PC-3 (cell line): ENCODE data around the gene GSN. TPM values are rescaled to one million over a fixed set of nuclear protein-coding genes. Genes with fewer than 3 reads are reported as not detected.

Experiments used
- ATAC-seq: fragments of 200-7000 bp; cut with Tn5 transposase; 2 replicates; pipeline ENCODE4 v1.9.1; 2020; ENCODE audit warnings: mild to moderate bottlenecking, moderate library complexity
- BruUV-seq: library from RNA; stranded (reverse); fragments of 400-500 nt; replicated peaks from 2 replicates; lab custom pipeline; 2021; lab: Mats Ljungman, UMichigan
- CTCF ChIA-PET: fragments of 300-600 bp; sonication (Branson Sonifier 250); formaldehyde crosslinking; loops from one replicate; lab custom pipeline; 2022; ENCODE audit warnings: antibody characterized with exemption; lab: Charles Lee
- POLR2A ChIA-PET: fragments of 300-600 bp; sonication (Branson Sonifier 250); formaldehyde crosslinking; loops from one replicate; lab custom pipeline; 2022; ENCODE audit warnings: antibody characterized with exemption; ENCODE audit not compliant: unreplicated experiment; lab: Charles Lee
- DNase-seq: peaks from one replicate; pipeline ENCODE4 v3.0.0-alpha.2; 2015
- H2AFZ ChIP-seq: fragments of 300-600 bp; sonication (generic); 2 replicates; pipeline ENCODE4 v1.6.0; 2016; ENCODE audit warnings: antibody characterized with exemption, low read length
- H3F3A ChIP-seq: fragments of 300-600 bp; sonication (generic); one replicate; pipeline ENCODE4 v1.6.0; 2017; ENCODE audit warnings: antibody characterized with exemption, low read length, control low read depth, mild to moderate bottlenecking; ENCODE audit not compliant: unreplicated experiment
- H3K27ac ChIP-seq: fragments of 300-600 bp; sonication (generic); 2 replicates; pipeline ENCODE4 v1.5.1; 2016; ENCODE audit warnings: mild to moderate bottlenecking, low read length
- H3K27me3 ChIP-seq: fragments of 300-600 bp; sonication (generic); 2 replicates; pipeline ENCODE4 v1.6.1; 2016; ENCODE audit warnings: low read length, mixed read lengths
- H3K36me3 ChIP-seq: fragments of 300-600 bp; sonication (generic); 2 replicates; pipeline ENCODE4 v1.6.1; 2016; ENCODE audit warnings: low read depth, mixed run types, low read length, mixed read lengths
- H3K4me1 ChIP-seq: fragments of 300-600 bp; sonication (generic); 2 replicates; pipeline ENCODE4 v1.5.1; 2016; ENCODE audit warnings: low read length; ENCODE audit not compliant: insufficient read depth
- H3K4me2 ChIP-seq: fragments of 300-600 bp; sonication (generic); 2 replicates; pipeline ENCODE4 v1.6.0; 2016; ENCODE audit warnings: low read length
- H3K4me3 ChIP-seq: fragments of 300-600 bp; sonication (generic); 2 replicates; pipeline ENCODE4 v1.5.1; 2016; ENCODE audit warnings: mild to moderate bottlenecking, low read length, mixed read lengths
- H3K79me2 ChIP-seq: fragments of 300-600 bp; sonication (generic); 2 replicates; pipeline ENCODE4 v1.6.1; 2017; ENCODE audit warnings: low read length, mixed read lengths
- H3K9ac ChIP-seq: fragments of 300-600 bp; sonication (generic); 2 replicates; pipeline ENCODE4 v1.6.0; 2016; ENCODE audit warnings: mild to moderate bottlenecking, low read length
- H3K9me2 ChIP-seq: fragments of 300-600 bp; sonication (generic); replicated peaks from 2 replicates; pipeline ENCODE4 v1.6.1; 2016; ENCODE audit warnings: mixed run types, low read length, mixed read lengths
- H3K9me3 ChIP-seq: fragments of 300-600 bp; sonication (generic); 2 replicates; pipeline ENCODE4 v1.6.1; 2016; ENCODE audit warnings: low read length, mixed read lengths
- H4K20me1 ChIP-seq: fragments of 300-600 bp; sonication (generic); 2 replicates; pipeline ENCODE4 v1.6.1; 2016; ENCODE audit warnings: low read length, mixed read lengths
- EZH2 ChIP-seq: fragments of 300-600 bp; sonication (generic); IDR thresholded peaks from one replicate; pipeline ENCODE4 v1.6.1; 2017; ENCODE audit warnings: antibody characterized with exemption, mild to moderate bottlenecking, low read length; ENCODE audit not compliant: unreplicated experiment
- EZH2phosphoT487 ChIP-seq: fragments of 300-600 bp; sonication (generic); IDR thresholded peaks from 2 replicates; pipeline ENCODE4 v1.6.1; 2018; ENCODE audit warnings: mild to moderate bottlenecking, antibody characterized with exemption, low read length, borderline replicate concordance
- intact Hi-C: fragments of 100-400 bp; cut with micrococcal nuclease; formaldehyde crosslinking; loops from 2 replicates; pipeline ENCODE4 v1.9.0; 2023
- total RNA-seq: library from RNA; depleted of rRNA; stranded (reverse); fragments of >200 nt; gene quantifications from 2 replicates; pipeline ENCODE4 v1.2.3, GENCODE V29; 2014
- TF ChIP-seq, protein P1 (sequence below): fragments of 300-600 bp; sonication (generic); conservative IDR thresholded peaks from 2 replicates; pipeline ENCODE4 v1.5.1; 2017; ENCODE audit warnings: antibody characterized with exemption, low read depth, mild to moderate bottlenecking, low read length

The GSN gene
- total RNA-seq, 1 experiment from 2014 or later = 36.5 TPM

DNA sequence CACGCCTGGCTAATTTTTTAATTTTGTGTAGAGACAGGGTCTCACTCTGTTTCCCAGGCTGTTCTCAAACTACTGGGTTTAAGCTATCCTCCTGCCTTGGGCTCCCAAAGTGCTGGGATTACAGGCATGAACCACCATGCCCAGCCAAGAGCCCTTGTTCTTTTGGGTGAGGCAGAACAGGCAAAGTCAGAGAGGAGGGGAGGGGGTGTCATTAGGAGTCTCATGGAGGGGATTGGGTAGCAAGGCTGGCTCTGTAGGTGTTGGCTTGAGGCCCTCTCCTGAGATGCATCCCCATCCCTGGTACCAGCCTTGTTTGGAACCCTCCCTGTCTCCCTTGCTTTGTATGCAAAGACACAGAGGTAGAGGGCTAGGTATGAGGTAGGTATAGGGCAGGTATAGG lies 24.1 kb downstream of the GSN start:
- no peak overlapping the region for H3K4me2 ChIP-seq
- no peak for DNase-seq
- TF ChIP-seq EZH2phosphoT487 = no peak
- TF ChIP-seq, protein P1, sequence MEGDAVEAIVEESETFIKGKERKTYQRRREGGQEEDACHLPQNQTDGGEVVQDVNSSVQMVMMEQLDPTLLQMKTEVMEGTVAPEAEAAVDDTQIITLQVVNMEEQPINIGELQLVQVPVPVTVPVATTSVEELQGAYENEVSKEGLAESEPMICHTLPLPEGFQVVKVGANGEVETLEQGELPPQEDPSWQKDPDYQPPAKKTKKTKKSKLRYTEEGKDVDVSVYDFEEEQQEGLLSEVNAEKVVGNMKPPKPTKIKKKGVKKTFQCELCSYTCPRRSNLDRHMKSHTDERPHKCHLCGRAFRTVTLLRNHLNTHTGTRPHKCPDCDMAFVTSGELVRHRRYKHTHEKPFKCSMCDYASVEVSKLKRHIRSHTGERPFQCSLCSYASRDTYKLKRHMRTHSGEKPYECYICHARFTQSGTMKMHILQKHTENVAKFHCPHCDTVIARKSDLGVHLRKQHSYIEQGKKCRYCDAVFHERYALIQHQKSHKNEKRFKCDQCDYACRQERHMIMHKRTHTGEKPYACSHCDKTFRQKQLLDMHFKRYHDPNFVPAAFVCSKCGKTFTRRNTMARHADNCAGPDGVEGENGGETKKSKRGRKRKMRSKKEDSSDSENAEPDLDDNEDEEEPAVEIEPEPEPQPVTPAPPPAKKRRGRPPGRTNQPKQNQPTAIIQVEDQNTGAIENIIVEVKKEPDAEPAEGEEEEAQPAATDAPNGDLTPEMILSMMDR = no peak
- TF ChIP-seq EZH2 = no peak
- POLR2A ChIA-PET = no interaction called here
- peaks cover 18% of the 10 kb centered on the region for H3K4me1 ChIP-seq
- no peaks in the 10 kb centered on the region for H3F3A ChIP-seq
- H3K9me2 ChIP-seq = no peaks in the 10 kb centered on the region
- H3K79me2 ChIP-seq = no peaks in the 10 kb centered on the region
- H3K4me3 ChIP-seq = no peak overlapping the region
- intact Hi-C loops = no loop called here
- no TSS peak for BruUV-seq
- H3K27me3 ChIP-seq = no peaks in the 10 kb centered on the region
- no peak overlapping the region for H3K27ac ChIP-seq
- no peaks in the 10 kb centered on the region for H3K9me3 ChIP-seq
- no peaks in the 10 kb centered on the region for H3K36me3 ChIP-seq
- no peaks in the 10 kb centered on the region for H4K20me1 ChIP-seq
- H3K9ac ChIP-seq = no peak overlapping the region
- no peak overlapping the region for H2AFZ ChIP-seq
- CTCF ChIA-PET = no interaction called here
- no peak for ATAC-seq

DNA sequence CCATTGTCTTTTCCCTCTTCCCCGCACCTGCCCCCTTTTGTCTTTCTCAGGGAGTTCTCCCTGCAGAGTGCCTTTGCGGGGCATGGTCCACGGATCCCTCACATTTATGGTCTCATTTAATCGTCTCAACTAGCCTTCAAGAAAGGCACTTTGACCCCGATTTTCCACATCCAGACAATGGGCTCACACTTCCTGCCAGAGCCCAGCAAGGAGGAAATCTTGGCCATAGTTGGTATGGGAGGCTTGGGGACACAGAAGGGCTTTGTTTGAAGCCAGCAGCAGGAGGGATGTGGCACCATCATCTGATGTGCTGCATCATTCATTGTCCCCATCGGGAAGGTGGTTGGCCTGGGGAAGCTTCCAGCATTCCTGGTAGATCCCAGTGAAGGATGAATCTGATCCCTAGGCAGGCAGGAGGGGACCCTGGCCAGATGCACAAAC lies 24.9 kb downstream of the GSN start:
- H3K27me3 ChIP-seq = no peaks in the 10 kb centered on the region
- H3F3A ChIP-seq = no peaks in the 10 kb centered on the region
- peaks cover 11% of the 10 kb centered on the region for H3K4me1 ChIP-seq
- no peak overlapping the region for H3K9ac ChIP-seq
- ATAC-seq (no peak), DNase-seq (no peak)
- H3K36me3 ChIP-seq = no peaks in the 10 kb centered on the region
- BruUV-seq = no TSS peak
- H3K9me3 ChIP-seq = no peaks in the 10 kb centered on the region
- H3K4me3 ChIP-seq = no peak overlapping the region
- intact Hi-C loops = no loop called here
- no peak overlapping the region for H3K27ac ChIP-seq
- no peak overlapping the region for H3K4me2 ChIP-seq
- ChIA-PET POLR2A (no interaction called here), CTCF (no interaction called here)
- no peak for TF ChIP-seq EZH2
- TF ChIP-seq, protein P1 = no peak
- no peak for TF ChIP-seq EZH2phosphoT487
- H3K9me2 ChIP-seq = no peaks in the 10 kb centered on the region
- H4K20me1 ChIP-seq = no peaks in the 10 kb centered on the region
- no peak overlapping the region for H2AFZ ChIP-seq
- no peaks in the 10 kb centered on the region for H3K79me2 ChIP-seq

DNA sequence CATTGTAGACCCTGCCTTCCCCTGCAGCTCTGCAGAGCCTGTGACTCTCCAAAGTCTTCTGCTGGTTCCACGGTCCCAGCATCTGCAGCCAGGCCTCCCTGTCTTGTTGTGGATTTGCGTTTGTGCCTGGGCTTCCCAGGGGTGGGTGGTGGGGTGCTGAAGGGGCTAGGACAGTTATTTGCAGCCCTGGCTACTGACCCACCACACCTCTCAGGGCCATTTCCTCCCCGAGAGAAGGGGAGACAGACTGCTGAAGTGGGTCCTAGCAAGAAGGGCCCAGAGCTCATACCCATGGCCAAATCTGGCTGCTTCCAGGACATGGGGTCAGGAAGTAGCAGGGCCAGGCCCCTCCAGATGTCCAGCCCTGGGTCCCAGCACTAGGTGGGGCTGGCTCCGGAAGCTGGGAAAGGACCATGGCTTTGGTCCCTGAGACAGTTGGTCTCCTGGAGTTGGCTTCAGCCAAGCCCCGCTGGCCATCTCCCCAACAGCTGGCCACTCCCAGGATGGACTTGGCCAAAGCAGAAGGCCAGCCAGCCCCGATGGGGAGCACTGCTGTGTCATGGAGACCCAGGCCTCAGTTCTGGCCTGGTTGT lies 26.3 kb downstream of the GSN start:
- Histone ChIP-seq H3K9me3 (no peaks in the 10 kb centered on the region), H3F3A (no peaks in the 10 kb centered on the region), H3K79me2 (no peaks in the 10 kb centered on the region), H3K4me3 (no peak overlapping the region), H2AFZ (no peak overlapping the region), H3K27ac (no peak overlapping the region), H3K9ac (no peak overlapping the region), H3K27me3 (no peaks in the 10 kb centered on the region), H4K20me1 (no peaks in the 10 kb centered on the region), H3K9me2 (no peaks in the 10 kb centered on the region), H3K36me3 (no peaks in the 10 kb centered on the region), H3K4me2 (no peak overlapping the region), H3K4me1 (peaks cover 3% of the 10 kb centered on the region; the same call in 1 of the 2 replicates)
- TF ChIP-seq, protein P1 = no peak
- TF ChIP-seq EZH2phosphoT487 (no peak), EZH2 (no peak)
- ChIA-PET POLR2A (no interaction called here), CTCF (no interaction called here)
- no TSS peak for BruUV-seq
- intact Hi-C loops = no loop called here
- no peak for DNase-seq
- ATAC-seq = no peak
